HFFc6 (cell line): ENCODE measurements around the gene EGFR. TPM values are rescaled to one million over a fixed set of nuclear protein-coding genes. Genes with fewer than 3 reads are reported as not detected.

Source experiments
- DNase-seq: peaks from one replicate; pipeline ENCODE4 v3.0.0-alpha.2; 2018
- H3K27ac Mint-ChIP-seq: 2 replicates; pipeline ENCODE4 v1.8.0; 2020; ENCODE audit warnings: mild to moderate bottlenecking, mixed read lengths
- H3K27me3 Mint-ChIP-seq: 2 replicates; pipeline ENCODE4 v1.8.0; 2021; ENCODE audit warnings: mild to moderate bottlenecking, moderate library complexity, mixed read lengths; ENCODE audit not compliant: insufficient read depth
- H3K36me3 Mint-ChIP-seq: 2 replicates; pipeline ENCODE4 v1.8.0; 2021; ENCODE audit warnings: low read depth, mixed read lengths
- H3K4me1 Mint-ChIP-seq: 2 replicates; pipeline ENCODE4 v1.8.0; 2020; ENCODE audit warnings: low read depth, mixed read lengths
- H3K4me3 Mint-ChIP-seq: 2 replicates; pipeline ENCODE4 v1.8.0; 2020; ENCODE audit warnings: mild to moderate bottlenecking, moderate library complexity, mixed read lengths
- H3K9me3 Mint-ChIP-seq: 2 replicates; pipeline ENCODE4 v1.8.0; 2020; ENCODE audit warnings: mild to moderate bottlenecking, mixed read lengths
- CTCF ChIP-seq: fragments of 200-600 bp; sonication (generic); IDR thresholded peaks from 2 replicates; pipeline ENCODE4 v1.5.0; 2021; ENCODE audit warnings: antibody characterized with exemption, mild to moderate bottlenecking
- total RNA-seq, 6 experiments: library from RNA; stranded (reverse); fragmentation: NEBNext Ultra II Directional; extraction: Animal tissue kit (Norgen Biotek cat#: 25700); gene quantifications; 2 replicates in 1 of 6; 3 replicates in 5 of 6; pipeline ENCODE4 v1.2.3, GENCODE V29; 2021

The EGFR gene
- total RNA-seq, 6 experiments from 2014 or later, result 69.9 to 87.2 (median 77.0) TPM

GRCh38 chr7:55054758-55055157 is 35.9 kb downstream of the EGFR start:
- peaks cover 34% of the 10 kb centered on the region for H3K36me3 Mint-ChIP-seq
- no peaks in the 10 kb centered on the region for H3K9me3 Mint-ChIP-seq
- peak overlapping the region; percentile 86 for H3K27ac Mint-ChIP-seq
- H3K27me3 Mint-ChIP-seq, result peaks cover 7% of the 10 kb centered on the region
- DNase-seq, result no peak
- no peak for TF ChIP-seq CTCF
- peaks cover 94% of the 10 kb centered on the region for H3K4me1 Mint-ChIP-seq
- peak overlapping the region; percentile 12 for H3K4me3 Mint-ChIP-seq

GRCh38 chr7:55055479-55055878 is 36.7 kb downstream of the EGFR start:
- no peak for TF ChIP-seq CTCF

GRCh38 chr7:55056068-55056467 is 37.3 kb downstream of the EGFR start:
- Mint-ChIP-seq H3K4me1 (peaks cover 94% of the 10 kb centered on the region), H3K9me3 (no peaks in the 10 kb centered on the region), H3K27me3 (peaks cover 7% of the 10 kb centered on the region), H3K4me3 (peak overlapping the region; percentile 12; the same call in 1 of the 2 replicates), H3K27ac (peak overlapping the region; percentile 86), H3K36me3 (peaks cover 40% of the 10 kb centered on the region)
- DNase-seq, result no peak
- no peak for TF ChIP-seq CTCF

More at GRCh38 chr7:55055479-55055878, 36.7 kb downstream of the EGFR start:
- DNase-seq, result peak; percentile 75
- Mint-ChIP-seq H3K4me3 (peak overlapping the region; percentile 12), H3K9me3 (no peaks in the 10 kb centered on the region), H3K4me1 (peaks cover 94% of the 10 kb centered on the region), H3K27me3 (peaks cover 7% of the 10 kb centered on the region), H3K27ac (peak overlapping the region; percentile 86), H3K36me3 (peaks cover 38% of the 10 kb centered on the region)

GRCh38 chr7:55056577-55057480 is 38.0 kb downstream of the EGFR start:
- no peak for DNase-seq

GRCh38 chr7:55058314-55058713 is 39.5 kb downstream of the EGFR start:
- Mint-ChIP-seq H3K36me3 (peaks cover 56% of the 10 kb centered on the region), H3K9me3 (no peaks in the 10 kb centered on the region), H3K4me1 (peaks cover 94% of the 10 kb centered on the region), H3K27me3 (peaks cover 10% of the 10 kb centered on the region), H3K4me3 (no peak overlapping the region), H3K27ac (peak overlapping the region; percentile 64)
- no peak for DNase-seq
- no peak for TF ChIP-seq CTCF

More at GRCh38 chr7:55056577-55057480, 38.0 kb downstream of the EGFR start:
- TF ChIP-seq CTCF, result no peak
- H3K27ac Mint-ChIP-seq, result peak overlapping the region; percentile 86
- H3K27me3 Mint-ChIP-seq, result peaks cover 7% of the 10 kb centered on the region
- H3K36me3 Mint-ChIP-seq, result peaks cover 45% of the 10 kb centered on the region
- H3K9me3 Mint-ChIP-seq, result no peaks in the 10 kb centered on the region
- H3K4me3 Mint-ChIP-seq, result peak overlapping the region; percentile 72
- H3K4me1 Mint-ChIP-seq, result peaks cover 94% of the 10 kb centered on the region
